Measurements from ENCODE around the gene PES1. TPM values are rescaled to one million over a fixed set of nuclear protein-coding genes. Genes with fewer than 3 reads are reported as not detected.

PES1 gene
- total and polyA plus RNA-seq, 8 donors: 22.8 to 94.5 (median 47.1) TPM

- Histone ChIP-seq H3K27ac (no peak overlapping the region), H3K36me3 (peaks cover 97 to 100% (median 100%) of the 10 kb centered on the region in 4 donors), H3K4me3 (no peak overlapping the region), H3K9me3 (no peaks in the 10 kb centered on the region), H3K27me3 (no peaks in the 10 kb centered on the region), H3K4me1 (peaks cover 11 to 14% (median 12%) of the 10 kb centered on the region in 4 donors)
- TF ChIP-seq CTCF (IDR thresholded peaks at IDR 0.05): no peak
- TF ChIP-seq POLR2AphosphoS5 (IDR thresholded peaks at IDR 0.05): no peak
- TF ChIP-seq EP300 (IDR thresholded peaks at IDR 0.05): no peak
- no peak for TF ChIP-seq POLR2A (IDR thresholded peaks at IDR 0.05)
- intact Hi-C loops (cut with DNase I; ENCODE audit: low total_unique reads): no loop called here
- DNase-seq: no peak
- WGBS, 5 donors: 58 to 89% (median 82%) methylated on average over 2 to 6 of the region's 6 CpGs
These were observed 10.8 kb downstream of the PES1 start for GRCh38 chr22:30580896-30581295.

GRCh38 chr22:30578481-30578880 is 13.2 kb downstream of the PES1 start:
- Histone ChIP-seq H3K27me3 (no peaks in the 10 kb centered on the region), H3K36me3 (peaks cover 73 to 84% (median 82%) of the 10 kb centered on the region in 4 donors), H3K27ac (no peak overlapping the region), H3K4me3 (no peak overlapping the region), H3K9me3 (no peaks in the 10 kb centered on the region), H3K4me1 (peaks cover 32 to 34% (median 33%) of the 10 kb centered on the region in 4 donors)
- WGBS, 5 donors: 89 to 93% (median 91%) methylated on average over 12 of the region's 12 CpGs
- DNase-seq: no peak
- intact Hi-C loops (cut with DNase I; ENCODE audit: low total_unique reads): no loop called here
- TF ChIP-seq EP300 (IDR thresholded peaks at IDR 0.05) (no peak), CTCF (IDR thresholded peaks at IDR 0.05) (no peak), POLR2A (IDR thresholded peaks at IDR 0.05) (no peak), POLR2AphosphoS5 (IDR thresholded peaks at IDR 0.05) (no peak)

GRCh38 chr22:30575859-30576258 is 15.9 kb downstream of the PES1 start:
- peaks cover 47 to 58% (median 56%) of the 10 kb centered on the region in 4 donors for H3K36me3 ChIP-seq

GRCh38 chr22:30574997-30575671 is 16.6 kb downstream of the PES1 start:
- no peak for TF ChIP-seq EP300 (IDR thresholded peaks at IDR 0.05)
- TF ChIP-seq POLR2AphosphoS5 (IDR thresholded peaks at IDR 0.05): peak in 2 of 3 donors; percentile 12 to 64
- TF ChIP-seq CTCF (IDR thresholded peaks at IDR 0.05): peak in 1 of 7 experiments; percentile 10
- no peak for TF ChIP-seq POLR2A (IDR thresholded peaks at IDR 0.05)
- Histone ChIP-seq H3K9me3 (no peaks in the 10 kb centered on the region), H3K4me3 (peak overlapping the region; percentile 37 to 55 (median 45)), H3K4me1 (peaks cover 45 to 49% (median 47%) of the 10 kb centered on the region in 4 donors), H3K27ac (peak overlapping the region; percentile 82 to 88 (median 85)), H3K36me3 (peaks cover 39 to 50% (median 49%) of the 10 kb centered on the region in 4 donors), H3K27me3 (no peaks in the 10 kb centered on the region)
- DNase-seq: peak; percentile 60 to 75
- WGBS, 5 donors: 26 to 55% (median 32%) methylated on average over 10 to 12 of the region's 12 CpGs
- intact Hi-C loops (cut with DNase I; ENCODE audit: low total_unique reads): no loop called here

More at GRCh38 chr22:30575859-30576258, 15.9 kb downstream of the PES1 start:
- Histone ChIP-seq H3K27me3 (no peaks in the 10 kb centered on the region), H3K4me1 (peaks cover 45 to 49% (median 47%) of the 10 kb centered on the region in 4 donors), H3K27ac (peak overlapping the region; percentile 82 to 88 (median 85)), H3K4me3 (no peak overlapping the region), H3K9me3 (no peaks in the 10 kb centered on the region)
- intact Hi-C loops (cut with DNase I; ENCODE audit: low total_unique reads): no loop called here
- DNase-seq: peak in 1 of 2 donors; percentile 88
- 35 to 61% (median 36%) methylated on average over 5 to 15 of the region's 15 CpGs for WGBS, 5 donors
- TF ChIP-seq EP300 (IDR thresholded peaks at IDR 0.05) (no peak), POLR2AphosphoS5 (IDR thresholded peaks at IDR 0.05) (peak in 1 of 3 donors; percentile 56)
